IPS-NIHi7 (cell line): ENCODE results near the gene PLEKHM3.

Experiments used
- DNase-seq: peaks from one replicate; pipeline ENCODE4 v3.0.0; 2012; ENCODE audit warnings: mixed read lengths; ENCODE audit errors: extremely low spot score

Gene PLEKHM3

GRCh38 chr2:207791579-207792243, 233.6 kb downstream of the PLEKHM3 start:
- DNase-seq = no peak

GRCh38 chr2:207790898-207791297, 234.4 kb downstream of the PLEKHM3 start:
- no peak for DNase-seq

GRCh38 chr2:207787800-207788199, 237.5 kb downstream of the PLEKHM3 start:
- DNase-seq = no peak

GRCh38 chr2:207787017-207787416, 238.3 kb downstream of the PLEKHM3 start:
- DNase-seq = no peak

- no peak for DNase-seq
Measured at GRCh38 chr2:207784898-207785297, 240.4 kb downstream of the PLEKHM3 start.

- DNase-seq = no peak
Measured at GRCh38 chr2:207783514-207783913, 241.8 kb downstream of the PLEKHM3 start.

- DNase-seq = no peak
Measured at GRCh38 chr2:207782238-207783030, 242.9 kb downstream of the PLEKHM3 start.

GRCh38 chr2:207779523-207779922, 245.8 kb downstream of the PLEKHM3 start:
- DNase-seq = no peak

- DNase-seq = no peak
Measured at GRCh38 chr2:207778298-207778882, 246.9 kb downstream of the PLEKHM3 start.

GRCh38 chr2:207777124-207777523, 248.2 kb downstream of the PLEKHM3 start:
- no peak for DNase-seq

- no peak for DNase-seq
Measured at GRCh38 chr2:207775473-207775872, 249.9 kb downstream of the PLEKHM3 start.

- no peak for DNase-seq
Measured at GRCh38 chr2:207772844-207773205, 252.5 kb downstream of the PLEKHM3 start.

GRCh38 chr2:207772081-207772843, 253.1 kb downstream of the PLEKHM3 start:
- no peak for DNase-seq

GRCh38 chr2:207771421-207771820, 253.9 kb downstream of the PLEKHM3 start:
- no peak for DNase-seq
